Dendritic cell treated with granulocyte-macrophage colony-stimulating factor and Interleukin-4, amounts not matched to agents 40 ng/mL and 50 ng/mL, for 4 days (primary cell): ENCODE results near the gene PNKP.
A peak's percentile ranks its signal among the peaks of the same experiment; 100 is the strongest.

ENCODE experiments used
- H3K27ac Mint-ChIP-seq: one replicate; pipeline ENCODE4 v1.8.0; 2022; ENCODE audit warnings: mild to moderate bottlenecking, mixed read lengths
- H3K27me3 Mint-ChIP-seq: one replicate; pipeline ENCODE4 v1.8.0; 2022; ENCODE audit warnings: mild to moderate bottlenecking, mixed read lengths
- H3K36me3 Mint-ChIP-seq: one replicate; pipeline ENCODE4 v1.8.0; 2022; ENCODE audit warnings: low read depth, mixed read lengths
- H3K4me1 Mint-ChIP-seq: one replicate; pipeline ENCODE4 v1.8.0; 2022; ENCODE audit warnings: low read depth, mixed read lengths
- H3K4me3 Mint-ChIP-seq: one replicate; pipeline ENCODE4 v1.8.0; 2022; ENCODE audit warnings: mild to moderate bottlenecking, moderate library complexity, mixed read lengths
- H3K9me3 Mint-ChIP-seq: one replicate; pipeline ENCODE4 v1.8.0; 2022; ENCODE audit warnings: mixed read lengths
- intact Hi-C: fragments of 100-400 bp; cut with micrococcal nuclease; formaldehyde crosslinking; loops from one replicate; pipeline ENCODE4 v1.15.0; 2022

PNKP gene

DNA sequence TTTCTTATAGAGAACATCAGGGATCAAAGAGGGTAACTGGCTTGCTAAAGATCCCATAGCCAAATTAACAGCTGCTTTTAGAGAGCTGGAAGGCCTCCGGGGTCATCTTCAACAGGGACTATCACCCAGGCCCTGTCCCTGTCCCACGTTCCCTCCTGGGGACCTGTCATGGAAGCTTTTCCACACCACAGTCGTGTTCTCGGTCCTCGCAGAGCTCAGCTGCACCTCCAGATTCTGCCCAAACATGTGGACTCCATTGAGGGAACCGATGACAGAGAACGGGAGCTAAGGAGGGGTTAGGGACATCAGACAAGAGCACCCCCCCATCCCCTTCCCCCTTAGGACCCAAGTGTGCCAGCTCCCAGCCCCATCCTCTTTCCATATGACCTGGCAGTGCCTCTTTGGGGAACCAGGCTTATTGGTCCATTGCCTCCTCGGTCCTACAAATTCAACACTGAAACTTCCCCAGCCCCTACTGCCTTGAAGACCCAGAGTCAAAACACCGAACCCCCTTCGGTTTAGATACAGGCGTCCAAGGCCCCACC is 54.9 kb downstream of the PNKP start:
- peaks cover 3% of the 10 kb centered on the region for H3K27me3 Mint-ChIP-seq
- no peaks in the 10 kb centered on the region for H3K9me3 Mint-ChIP-seq
- peaks cover 64% of the 10 kb centered on the region for H3K4me1 Mint-ChIP-seq
- intact Hi-C loops, result loop anchor here (2.0 kb wide), 2 partner anchors 64 to 172 kb away; partner anchors contain the start of genes AKT1S1, RRAS and TBC1D17
- H3K4me3 Mint-ChIP-seq, result peak overlapping the region; percentile 84
- peak overlapping the region; percentile 95 for H3K27ac Mint-ChIP-seq
- peaks cover 30% of the 10 kb centered on the region for H3K36me3 Mint-ChIP-seq

DNA sequence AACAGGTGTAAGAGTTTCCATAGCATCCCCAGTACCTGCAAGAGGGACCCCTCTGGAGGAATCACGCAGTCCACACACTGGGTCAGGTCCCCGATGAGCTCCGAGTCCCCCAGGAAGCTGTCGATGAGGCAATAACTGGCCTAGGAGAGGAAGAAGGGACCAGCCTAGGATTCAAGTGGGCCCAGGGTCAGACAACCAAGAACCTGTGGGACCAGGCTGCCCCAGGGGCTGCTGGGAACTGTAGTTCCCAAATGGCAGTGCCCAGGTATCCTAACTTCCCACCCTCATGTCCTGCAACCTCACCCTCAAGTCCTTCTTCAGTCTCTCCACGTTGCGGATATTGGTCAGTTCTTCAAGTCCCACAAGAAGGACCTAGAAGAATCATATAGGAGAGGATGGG is 56.0 kb downstream of the PNKP start:
- peak overlapping the region; percentile 95 for H3K27ac Mint-ChIP-seq
- intact Hi-C loops, result no loop called here
- peaks cover 3% of the 10 kb centered on the region for H3K27me3 Mint-ChIP-seq
- no peaks in the 10 kb centered on the region for H3K9me3 Mint-ChIP-seq
- H3K4me1 Mint-ChIP-seq, result peaks cover 69% of the 10 kb centered on the region
- no peak overlapping the region for H3K4me3 Mint-ChIP-seq
- peaks cover 38% of the 10 kb centered on the region for H3K36me3 Mint-ChIP-seq
